PC-9 (cell line): ENCODE data around the gene INPP5A. TPM values are rescaled to one million over a fixed set of nuclear protein-coding genes. Genes with fewer than 3 reads are reported as not detected.

ENCODE experiments used
- BruUV-seq: library from RNA; stranded (reverse); fragments of 400-500 nt; replicated peaks from 2 replicates; lab custom pipeline; 2021; lab: Mats Ljungman, UMichigan
- CTCF ChIA-PET: fragments of 300-600 bp; sonication (Branson Sonifier 250); formaldehyde crosslinking; loops from one replicate; lab custom pipeline; 2022; ENCODE audit warnings: antibody characterized with exemption; lab: Charles Lee
- POLR2A ChIA-PET: fragments of 300-600 bp; sonication (Branson Sonifier 250); formaldehyde crosslinking; loops from one replicate; lab custom pipeline; 2022; ENCODE audit warnings: antibody characterized with exemption; ENCODE audit not compliant: unreplicated experiment; lab: Charles Lee
- DNase-seq, 2 experiments: peaks; one replicate each; pipeline versions ENCODE4 v3.0.0 to v3.0.0-alpha.2; 2015 to 2022; ENCODE audit warnings: mixed read lengths in 1 of 2
- H2AFZ ChIP-seq: fragments of 200-600 bp; sonication (generic); 2 replicates; pipeline ENCODE4 v1.8.1; 2017; ENCODE audit warnings: antibody characterized with exemption
- H3F3A ChIP-seq: fragments of 200-600 bp; sonication (generic); 2 replicates; pipeline ENCODE4 v1.8.1; 2017; ENCODE audit warnings: antibody characterized with exemption, mild to moderate bottlenecking, low read depth; ENCODE audit not compliant: insufficient read depth
- H3K27ac ChIP-seq: fragments of 200-600 bp; sonication (generic); 2 replicates; pipeline ENCODE4 v1.6.1; 2016; ENCODE audit warnings: mixed run types
- H3K27me3 ChIP-seq: fragments of 200-600 bp; sonication (generic); 2 replicates; pipeline ENCODE4 v1.6.1; 2016; ENCODE audit warnings: low read depth, mixed run types; ENCODE audit not compliant: insufficient read depth
- H3K36me3 ChIP-seq: fragments of 200-600 bp; sonication (generic); 2 replicates; pipeline ENCODE4 v1.6.1; 2016; ENCODE audit warnings: low read depth, mixed run types
- H3K4me1 ChIP-seq: fragments of 200-600 bp; sonication (generic); replicated peaks from 2 replicates; pipeline ENCODE4 v1.6.1; 2016; ENCODE audit warnings: mixed run types; ENCODE audit not compliant: insufficient read depth
- H3K4me2 ChIP-seq: fragments of 200-600 bp; sonication (generic); 2 replicates; pipeline ENCODE4 v1.6.1; 2017; ENCODE audit warnings: mixed run types
- H3K4me3 ChIP-seq: fragments of 200-600 bp; sonication (generic); 2 replicates; pipeline ENCODE4 v1.6.1; 2016; ENCODE audit warnings: mixed run types
- H3K79me2 ChIP-seq: fragments of 200-600 bp; sonication (generic); 2 replicates; pipeline ENCODE4 v1.6.1; 2017; ENCODE audit warnings: low read depth, mixed run types
- H3K9me2 ChIP-seq: fragments of 200-600 bp; sonication (generic); 2 replicates; pipeline ENCODE4 v1.8.1; 2017; ENCODE audit warnings: mild to moderate bottlenecking; ENCODE audit not compliant: insufficient read depth
- H3K9me3 ChIP-seq: fragments of 200-600 bp; sonication (generic); 2 replicates; pipeline ENCODE4 v1.8.1; 2016; ENCODE audit warnings: low read depth; ENCODE audit not compliant: insufficient read depth
- H4K20me1 ChIP-seq: fragments of 200-600 bp; sonication (generic); 2 replicates; pipeline ENCODE4 v1.8.1; 2017; ENCODE audit not compliant: insufficient read depth
- CTCF ChIP-seq: fragments of 200-600 bp; sonication (generic); conservative IDR thresholded peaks from 2 replicates; pipeline ENCODE4 v1.6.1; 2017; ENCODE audit warnings: mixed run types, antibody characterized with exemption, mild to moderate bottlenecking, moderate library complexity
- EZH2 ChIP-seq: fragments of 200-600 bp; sonication (generic); IDR thresholded peaks from 2 replicates; pipeline ENCODE4 v1.8.0; 2017; ENCODE audit warnings: antibody characterized with exemption, low read depth
- intact Hi-C: fragments of 100-400 bp; cut with micrococcal nuclease; formaldehyde crosslinking; loops from one replicate; pipeline ENCODE4 v1.10.0; 2022; ENCODE audit not compliant: unreplicated experiment
- total RNA-seq: library from RNA; stranded (reverse); gene quantifications from 2 replicates; pipeline ENCODE4 v1.2.3, GENCODE V29; 2021

The INPP5A gene
- total RNA-seq, 1 experiment from 2014 or later: 18.4 TPM

GRCh38 chr10:132542819-132543218, 5.2 kb downstream of the INPP5A start:
- intact Hi-C loops: no loop called here
- H3K4me2 ChIP-seq: no peak overlapping the region
- H3K4me1 ChIP-seq: peaks cover 10% of the 10 kb centered on the region; the same call in 1 of the 2 replicates
- no peak for DNase-seq
- H3K9me3 ChIP-seq: no peaks in the 10 kb centered on the region
- no peaks in the 10 kb centered on the region for H3K9me2 ChIP-seq
- no peaks in the 10 kb centered on the region for H3K36me3 ChIP-seq
- H4K20me1 ChIP-seq: no peaks in the 10 kb centered on the region; the same call in 1 of the 2 replicates
- no peaks in the 10 kb centered on the region for H3K27me3 ChIP-seq
- TF ChIP-seq CTCF: no peak
- no peak for TF ChIP-seq EZH2
- no TSS peak for BruUV-seq
- no peak overlapping the region for H2AFZ ChIP-seq
- ChIA-PET CTCF (no interaction called here), POLR2A (no interaction called here)
- H3F3A ChIP-seq: no peaks in the 10 kb centered on the region
- no peak overlapping the region for H3K4me3 ChIP-seq
- peaks cover 14% of the 10 kb centered on the region for H3K79me2 ChIP-seq
- H3K27ac ChIP-seq: no peak overlapping the region

DNA sequence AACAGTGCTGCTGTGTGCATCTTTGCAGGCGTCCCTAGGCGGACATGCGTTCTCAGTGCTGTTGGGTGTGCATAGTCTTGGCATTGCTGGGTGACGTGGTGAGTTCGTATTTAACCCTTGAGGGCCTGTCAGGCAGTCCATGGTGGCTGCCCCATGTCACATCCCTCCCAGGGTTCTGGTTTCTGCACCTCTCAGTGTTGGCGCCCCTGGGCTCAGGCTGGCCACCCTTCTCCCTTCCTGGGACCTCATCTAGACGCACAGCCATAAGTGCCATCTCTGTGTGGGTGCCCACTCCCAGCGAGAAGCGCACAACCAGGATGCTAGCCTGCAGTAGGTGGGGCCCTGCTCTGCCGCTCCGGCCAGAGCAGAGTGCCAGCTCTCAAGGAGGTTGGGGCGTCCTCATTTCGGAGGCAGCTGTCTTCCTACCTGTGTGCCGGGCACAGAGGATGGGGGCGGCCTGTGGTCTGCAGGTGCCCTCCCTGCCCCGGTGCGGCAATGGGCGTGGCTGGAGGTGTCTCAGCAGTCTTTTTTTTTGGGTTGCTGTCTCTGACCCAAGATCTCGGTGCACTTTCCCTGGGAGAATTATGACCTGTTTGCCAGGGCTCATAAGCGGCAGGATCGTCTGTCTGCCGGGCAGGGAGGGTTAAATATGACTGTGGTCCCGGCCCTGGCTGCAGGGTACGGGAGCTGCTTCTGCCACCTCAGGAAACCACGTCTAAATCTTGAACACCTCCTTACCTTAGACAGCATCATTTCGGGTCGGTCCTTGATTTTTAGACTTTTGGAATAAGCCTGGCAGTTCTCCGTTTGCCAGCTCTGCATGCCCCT, 6.5 kb downstream of the INPP5A start:
- POLR2A ChIA-PET: no interaction called here
- H3K27ac ChIP-seq: no peak overlapping the region
- peaks cover 4% of the 10 kb centered on the region; the same call in 1 of the 2 replicates for H3K79me2 ChIP-seq
- CTCF ChIA-PET: no interaction called here
- no peaks in the 10 kb centered on the region for H3F3A ChIP-seq
- 0 out of 2 replicates have a peak, but pooled peaks cover 1% of the 10 kb centered on the region for H3K4me1 ChIP-seq
- H3K9me2 ChIP-seq: no peaks in the 10 kb centered on the region
- no peaks in the 10 kb centered on the region for H3K9me3 ChIP-seq
- H4K20me1 ChIP-seq: peaks cover 2% of the 10 kb centered on the region
- H2AFZ ChIP-seq: no peak overlapping the region
- no TSS peak for BruUV-seq
- intact Hi-C loops: no loop called here
- no peak overlapping the region for H3K4me3 ChIP-seq
- H3K27me3 ChIP-seq: no peaks in the 10 kb centered on the region
- H3K36me3 ChIP-seq: no peaks in the 10 kb centered on the region
- DNase-seq: no peak
- no peak overlapping the region for H3K4me2 ChIP-seq
- no peak for TF ChIP-seq EZH2
- TF ChIP-seq CTCF: no peak

DNA sequence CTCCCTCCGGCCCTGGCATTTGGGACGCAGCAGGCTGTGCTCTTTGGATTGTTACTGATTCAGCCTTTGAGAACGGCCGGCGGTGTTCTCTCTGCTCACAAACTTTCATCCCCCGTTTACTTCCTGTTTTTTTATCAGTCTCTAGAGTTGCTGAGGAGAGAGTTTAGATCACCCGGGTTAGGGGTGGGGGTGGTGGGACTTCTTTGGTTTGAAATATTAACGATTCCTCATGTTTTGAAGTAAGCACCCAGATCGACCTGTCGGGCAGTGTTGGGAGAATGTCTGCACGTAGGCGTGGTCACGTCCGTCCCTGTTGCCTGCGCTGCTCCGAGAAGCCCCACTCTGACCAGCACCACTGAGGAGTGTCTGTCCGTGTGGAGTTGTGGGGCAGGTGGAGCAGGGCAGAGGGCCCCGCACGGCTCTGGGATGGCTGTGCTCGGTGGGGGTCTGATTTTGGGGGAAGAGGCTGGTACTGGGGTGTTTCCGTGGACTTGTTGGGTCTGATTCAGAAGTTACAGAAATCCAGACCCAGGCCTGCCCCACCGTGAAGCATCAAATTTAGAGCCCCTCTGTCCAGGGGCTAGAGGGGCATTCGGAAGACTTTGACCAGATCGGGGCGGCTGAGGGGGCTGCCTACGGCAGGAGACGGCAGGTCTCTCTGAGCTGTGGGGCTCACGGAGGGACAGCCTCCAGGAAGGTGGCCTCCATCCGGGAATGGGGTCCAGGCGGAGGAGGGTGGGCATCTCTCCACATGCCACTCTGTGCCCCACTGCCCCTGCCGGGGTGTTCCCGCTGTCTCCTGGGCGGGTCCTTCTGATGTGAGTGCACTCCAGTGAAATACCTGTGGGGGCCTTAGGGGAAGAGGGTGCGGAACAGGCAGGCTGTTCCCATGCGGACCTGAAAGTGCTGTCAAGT, 7.4 kb downstream of the INPP5A start:
- H3F3A ChIP-seq: no peaks in the 10 kb centered on the region
- peaks cover 6% of the 10 kb centered on the region for H4K20me1 ChIP-seq
- ChIA-PET POLR2A (no interaction called here), CTCF (no interaction called here)
- no peaks in the 10 kb centered on the region for H3K36me3 ChIP-seq
- TF ChIP-seq EZH2 (no peak), CTCF (no peak)
- no peaks in the 10 kb centered on the region for H3K9me2 ChIP-seq
- no peaks in the 10 kb centered on the region for H3K9me3 ChIP-seq
- no peak overlapping the region for H3K4me3 ChIP-seq
- 0 out of 2 replicates have a peak, but pooled peaks cover 4% of the 10 kb centered on the region for H3K79me2 ChIP-seq
- H3K27me3 ChIP-seq: no peaks in the 10 kb centered on the region
- H3K4me1 ChIP-seq: no peaks in the 10 kb centered on the region
- DNase-seq: no peak
- intact Hi-C loops: no loop called here
- H2AFZ ChIP-seq: no peak overlapping the region
- no peak overlapping the region for H3K27ac ChIP-seq
- no peak overlapping the region for H3K4me2 ChIP-seq
- no TSS peak for BruUV-seq
